Coronary artery (tissue), 2 donors: Measurements from ENCODE around the gene SMARCC2.
A peak's percentile ranks its signal among the peaks of the same experiment; 100 is the strongest.

Experiments
- DNase-seq: peaks from one replicate; pipeline ENCODE4 v3.0.0-alpha.2; 2017; ENCODE audit warnings: low spot score
- H3K27ac ChIP-seq, 2 donors: fragments of 200-600 bp; sonication (generic); one replicate each; pipeline ENCODE4 v1.5.1; 2016 to 2019
- H3K4me3 ChIP-seq: fragments of 200-600 bp; sonication (generic); 2 replicates; pipeline ENCODE4 v1.5.1; 2016; ENCODE audit warnings: mild to moderate bottlenecking, moderate library complexity
- CTCF ChIP-seq: fragments of 200-600 bp; sonication (generic); IDR thresholded peaks from one replicate; pipeline ENCODE4 v1.5.1; 2019; ENCODE audit warnings: antibody characterized with exemption

Gene SMARCC2

DNA sequence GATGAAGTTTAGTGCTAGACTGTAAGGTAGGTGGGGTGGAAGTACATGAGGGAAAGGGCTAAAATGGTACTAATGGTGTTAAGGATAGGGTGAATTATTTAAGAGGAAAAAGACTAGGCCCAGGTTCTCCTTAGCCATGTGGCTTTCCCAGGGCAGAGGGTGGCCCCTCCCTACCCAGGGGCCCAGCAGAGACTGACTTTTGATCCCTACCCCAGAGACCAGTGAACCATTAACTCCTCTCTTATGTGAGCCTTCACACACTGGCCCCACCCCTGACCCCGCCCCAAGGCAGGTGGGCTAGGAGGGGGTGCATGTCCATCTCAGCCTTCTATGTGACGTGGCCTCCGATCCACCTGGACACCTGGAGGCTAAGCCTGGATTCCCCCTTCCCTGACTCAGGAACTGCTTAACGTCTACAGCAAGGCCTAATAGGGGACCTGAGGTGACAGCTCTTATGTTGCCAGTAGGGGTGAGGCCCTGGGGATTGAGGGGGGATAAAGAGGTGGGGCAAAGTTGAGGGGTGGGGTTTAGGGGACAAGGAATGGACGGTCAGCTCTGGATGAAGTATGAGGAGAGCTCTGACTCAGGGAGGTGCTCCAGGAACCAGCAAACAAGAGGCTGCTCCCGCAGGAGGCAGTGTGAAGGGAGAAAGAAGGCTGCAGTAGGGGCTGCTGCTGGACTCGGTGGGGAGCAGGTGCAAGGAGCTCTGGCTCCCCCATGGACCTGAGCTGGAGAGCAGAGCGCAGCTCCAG is 41.3 kb upstream of the SMARCC2 start:
- TF ChIP-seq CTCF, result no peak
- Histone ChIP-seq H3K27ac (no peak overlapping the region), H3K4me3 (no peak overlapping the region)
- DNase-seq, result no peak

- Histone ChIP-seq H3K27ac (no peak within 1 kb of the TSS), H3K4me3 (no peak within 1 kb of the TSS)
- no peak for TF ChIP-seq CTCF
- DNase-seq, result no peak
These were observed 40.7 kb upstream of the SMARCC2 start, which contains the start of gene SLC39A5 for GRCh38 chr12:56229916-56230431. Gene SLC39A5, plus strand, starts transcription at chr12:56230051. Its CDS starts 1,224 bp downstream, at chr12:56231275.

- Histone ChIP-seq H3K4me3 (no peak overlapping the region), H3K27ac (no peak overlapping the region)
- no peak for DNase-seq
- no peak for TF ChIP-seq CTCF
These were observed 39.8 kb upstream of the SMARCC2 start for GRCh38 chr12:56229082-56229481.

DNA sequence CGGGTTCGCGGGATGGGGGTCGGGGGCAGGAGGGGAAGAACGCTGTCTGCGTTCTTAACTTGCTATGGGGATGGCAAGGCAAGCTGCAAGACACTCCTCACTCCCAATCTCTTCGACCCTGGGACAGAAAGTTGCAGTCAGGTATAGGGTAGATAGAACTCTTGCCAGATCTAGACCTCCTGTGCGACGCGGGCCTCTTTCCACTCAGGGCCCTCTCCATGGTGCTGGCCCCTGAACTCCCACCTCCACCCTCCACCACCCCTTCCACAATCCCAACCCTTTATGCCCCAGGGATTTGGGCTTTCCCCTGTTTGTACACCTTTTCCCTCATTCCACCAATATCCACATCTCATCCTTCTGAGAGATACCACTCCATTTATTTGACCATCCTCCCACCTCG is 35.7 kb upstream of the SMARCC2 start:
- Histone ChIP-seq H3K27ac (peak overlapping the region; percentile 81 to 98), H3K4me3 (peak overlapping the region; percentile 79)
- no peak for TF ChIP-seq CTCF
- DNase-seq, result no peak

GRCh38 chr12:56224102-56224701 is 34.9 kb upstream of the SMARCC2 start, which contains the start of gene NABP2:
Gene NABP2, plus strand, starts transcription at chr12:56224342. Its CDS starts 515 bp downstream, at chr12:56224857.
- Histone ChIP-seq H3K27ac (peak within 1 kb of the TSS; percentile 81 to 98), H3K4me3 (peak within 1 kb of the TSS; percentile 79)
- peak; percentile 99 for DNase-seq
- peak; percentile 90 for TF ChIP-seq CTCF

DNA sequence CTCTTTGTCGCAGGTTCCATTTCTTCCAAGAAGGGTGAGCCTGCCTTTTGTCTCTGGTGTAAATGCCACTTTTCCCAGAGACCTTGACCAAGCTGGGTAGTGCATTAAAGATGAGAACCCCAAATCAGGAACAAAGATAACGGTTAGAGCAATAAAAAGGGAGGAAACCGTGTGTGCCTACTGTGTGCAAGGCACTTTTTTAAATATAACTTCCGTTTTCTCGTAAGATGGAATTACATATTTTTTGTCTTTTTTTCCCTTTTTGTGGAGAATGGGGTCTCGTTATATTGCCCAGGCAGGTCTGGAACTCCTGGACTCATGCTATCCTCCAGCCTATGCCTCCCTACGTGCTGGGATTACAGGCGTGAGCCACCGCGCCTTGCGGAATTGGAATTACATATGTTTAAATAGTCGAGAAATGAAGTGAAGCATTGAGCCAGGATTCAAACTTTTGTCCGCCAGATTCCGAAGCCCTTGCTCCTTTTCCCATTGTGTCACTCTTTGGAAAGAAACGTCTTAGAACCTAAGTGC is 34.4 kb upstream of the SMARCC2 start:
- no peak for DNase-seq
- peak overlapping the region; percentile 81 to 98 for H3K27ac ChIP-seq
- no peak for TF ChIP-seq CTCF
- H3K4me3 ChIP-seq, result peak overlapping the region; percentile 79
